CD14-positive monocyte (primary cell): ENCODE measurements around the gene DCANP1. TPM values are rescaled to one million over a fixed set of nuclear protein-coding genes. Genes with fewer than 3 reads are reported as not detected.

Experiments
- DNase-seq, 3 donors: peaks; one replicate each; pipeline ENCODE4 v3.0.0-alpha.2; 2011 to 2022
- H2AFZ ChIP-seq: 2 replicates; pipeline ENCODE4 v1.6.0; 2012; ENCODE audit warnings: mild to moderate bottlenecking, low read depth, low read length, inconsistent platforms; ENCODE audit not compliant: insufficient read depth, poor library complexity, severe bottlenecking
- H3K27ac ChIP-seq, 2 donors: 1 replicate in 1 of 2; 2 replicates in 1 of 2; pipeline ENCODE4 v1.5.1; 2012 to 2013; ENCODE audit warnings: low read length in 2 of 2, control low read depth in 1 of 2, inconsistent platforms in 1 of 2, low read depth in 1 of 2, mild to moderate bottlenecking in 1 of 2
- H3K27me3 ChIP-seq, 2 donors: one replicate each; pipeline versions ENCODE4 v1.6.0 to v1.6.1; 2011 to 2013; ENCODE audit warnings: low read length in 2 of 2; ENCODE audit not compliant: control insufficient read depth in 2 of 2, insufficient read depth in 2 of 2
- H3K36me3 ChIP-seq, 2 donors: replicated peaks in 1 of 2; 1 replicate in 1 of 2; 2 replicates in 1 of 2; pipeline versions ENCODE4 v1.5.1 to v1.6.1; 2012 to 2013; ENCODE audit warnings: low read length in 2 of 2, control low read depth in 1 of 2, inconsistent platforms in 1 of 2, mild to moderate bottlenecking in 1 of 2; ENCODE audit not compliant: insufficient read depth in 2 of 2, control insufficient read depth in 1 of 2
- H3K4me1 ChIP-seq, 2 donors: 1 replicate in 1 of 2; 2 replicates in 1 of 2; pipeline versions ENCODE4 v1.5.1 to v1.6.1; 2012 to 2013; ENCODE audit warnings: low read length in 2 of 2, control low read depth in 1 of 2, inconsistent platforms in 1 of 2, mild to moderate bottlenecking in 1 of 2, moderate library complexity in 1 of 2; ENCODE audit not compliant: insufficient read depth in 2 of 2, control insufficient read depth in 1 of 2
- H3K4me2 ChIP-seq: replicated peaks from 2 replicates; pipeline ENCODE3; 2012; ENCODE audit warnings: low read length, moderate library complexity, mild to moderate bottlenecking; ENCODE audit not compliant: poor library complexity, severe bottlenecking; ENCODE audit errors: extremely low read depth
- H3K4me3 ChIP-seq, 3 experiments: fragments of 200-600 bp in 1 of 3; sonication (generic) in 1 of 3; replicated peaks in 1 of 3; 1 replicate in 2 of 3; 2 replicates in 1 of 3; pipeline ENCODE4 v1.5.1; 2011 to 2013; ENCODE audit warnings: low read length in 3 of 3, mild to moderate bottlenecking in 3 of 3, control low read depth in 2 of 3, low read depth in 2 of 3, inconsistent platforms in 1 of 3, moderate library complexity in 1 of 3
- H3K79me2 ChIP-seq: 2 replicates; pipeline ENCODE4 v1.6.0; 2012; ENCODE audit warnings: mild to moderate bottlenecking, control low read depth, inconsistent platforms, low read length, moderate library complexity; ENCODE audit not compliant: insufficient read depth
- H3K9ac ChIP-seq: 2 replicates; pipeline ENCODE4 v1.6.0; 2017; ENCODE audit warnings: low read length, mild to moderate bottlenecking; ENCODE audit not compliant: insufficient read depth, poor library complexity, severe bottlenecking
- H3K9me3 ChIP-seq, 2 donors: replicated peaks in 1 of 2; 1 replicate in 1 of 2; 2 replicates in 1 of 2; pipeline versions ENCODE4 v1.5.1 to v1.6.1; 2012 to 2013; ENCODE audit warnings: low read length in 2 of 2, control low read depth in 1 of 2; ENCODE audit not compliant: control insufficient read depth in 1 of 2, insufficient read depth in 1 of 2
- H4K20me1 ChIP-seq: 2 replicates; pipeline ENCODE4 v1.6.0; 2012; ENCODE audit warnings: mild to moderate bottlenecking, low read length, control low read depth, moderate library complexity; ENCODE audit not compliant: insufficient read depth
- H3K27ac Mint-ChIP-seq, 7 donors: one replicate each; pipeline ENCODE4 v1.8.0; 2020; ENCODE audit warnings: mild to moderate bottlenecking in 7 of 7, mixed read lengths in 7 of 7, moderate library complexity in 6 of 7, inconsistent platforms in 2 of 7
- H3K27me3 Mint-ChIP-seq, 3 donors: one replicate each; pipeline ENCODE4 v1.8.0; 2021 to 2022; ENCODE audit warnings: low read depth in 3 of 3, mild to moderate bottlenecking in 3 of 3, mixed read lengths in 3 of 3, moderate library complexity in 3 of 3, inconsistent platforms in 1 of 3
- H3K36me3 Mint-ChIP-seq, 2 donors: one replicate each; pipeline ENCODE4 v1.8.0; 2020; ENCODE audit warnings: mixed read lengths in 2 of 2, inconsistent platforms in 1 of 2, mild to moderate bottlenecking in 1 of 2
- H3K4me1 Mint-ChIP-seq: one replicate; pipeline ENCODE4 v1.8.0; 2020; ENCODE audit warnings: mild to moderate bottlenecking, mixed read lengths
- H3K4me3 Mint-ChIP-seq, 2 donors: one replicate each; pipeline ENCODE4 v1.8.0; 2020; ENCODE audit warnings: mild to moderate bottlenecking in 2 of 2, mixed read lengths in 2 of 2, moderate library complexity in 1 of 2
- H3K9me3 Mint-ChIP-seq, 7 donors: one replicate each; pipeline ENCODE4 v1.8.0; 2020 to 2022; ENCODE audit warnings: mixed read lengths in 7 of 7, mild to moderate bottlenecking in 6 of 7, moderate library complexity in 6 of 7, inconsistent platforms in 2 of 7
- whole genome bisulfite sequencing: methylation state at CpG from one replicate; pipeline ENCODE4 v1.1.5; 2013; ENCODE audit warnings: missing lambda C conversion rate; ENCODE audit not compliant: insufficient coverage; 5-methylcytosine and 5-hydroxymethylcytosine counted together
- intact Hi-C, 2 donors: fragments of 100-400 bp; cut with micrococcal nuclease; formaldehyde crosslinking; loops; one replicate each; pipeline versions ENCODE4 v1.15.0 to v1.15.1; 2023
- polyA plus RNA-seq, 3 donors: library from polyadenylated mRNA; depleted of rRNA in 1 of 3; unstranded in 2 of 3; stranded (reverse) in 1 of 3; fragments of 300-500 nt in 2 of 3; fragments of >200 nt in 1 of 3; fragmentation: Illumina TruSeq in 2 of 3; gene quantifications; 1 replicate in 2 of 3; 2 replicates in 1 of 3; pipeline ENCODE4 v1.2.3, GENCODE V29; 2012 to 2021
- TF ChIP-seq, protein P1 (sequence below): fragments of 200-600 bp; IDR thresholded peaks from one replicate; pipeline ENCODE4 v1.8.0; 2022; ENCODE audit warnings: antibody characterized with exemption, mild to moderate bottlenecking

Gene DCANP1
- polyA plus RNA-seq, 3 donors: 0.14 to 0.85 (median 0.15) TPM

- H3K4me1 ChIP-seq: peaks cover 51 to 52% of the 10 kb centered on the region in 2 donors
- H3K9me3 ChIP-seq: peaks cover 7 to 18% of the 10 kb centered on the region in 2 donors
- H3K4me2 ChIP-seq: peak overlapping the region; percentile 60
- Mint-ChIP-seq H3K9me3 (peaks cover 10 to 24% (median 18%) of the 10 kb centered on the region in 7 donors), H3K27ac (peak overlapping the region; percentile 87 to 96 (median 92)), H3K4me3 (peak overlapping the region in 1 of 2 donors; percentile 27), H3K4me1 (peaks cover 53% of the 10 kb centered on the region), H3K27me3 (peaks cover 0 to 2% (median 0%) of the 10 kb centered on the region in 3 donors), H3K36me3 (peaks cover 8 to 10% of the 10 kb centered on the region in 2 donors)
- H3K27ac ChIP-seq: peak overlapping the region; percentile 27 to 73
- TF ChIP-seq, protein P1, sequence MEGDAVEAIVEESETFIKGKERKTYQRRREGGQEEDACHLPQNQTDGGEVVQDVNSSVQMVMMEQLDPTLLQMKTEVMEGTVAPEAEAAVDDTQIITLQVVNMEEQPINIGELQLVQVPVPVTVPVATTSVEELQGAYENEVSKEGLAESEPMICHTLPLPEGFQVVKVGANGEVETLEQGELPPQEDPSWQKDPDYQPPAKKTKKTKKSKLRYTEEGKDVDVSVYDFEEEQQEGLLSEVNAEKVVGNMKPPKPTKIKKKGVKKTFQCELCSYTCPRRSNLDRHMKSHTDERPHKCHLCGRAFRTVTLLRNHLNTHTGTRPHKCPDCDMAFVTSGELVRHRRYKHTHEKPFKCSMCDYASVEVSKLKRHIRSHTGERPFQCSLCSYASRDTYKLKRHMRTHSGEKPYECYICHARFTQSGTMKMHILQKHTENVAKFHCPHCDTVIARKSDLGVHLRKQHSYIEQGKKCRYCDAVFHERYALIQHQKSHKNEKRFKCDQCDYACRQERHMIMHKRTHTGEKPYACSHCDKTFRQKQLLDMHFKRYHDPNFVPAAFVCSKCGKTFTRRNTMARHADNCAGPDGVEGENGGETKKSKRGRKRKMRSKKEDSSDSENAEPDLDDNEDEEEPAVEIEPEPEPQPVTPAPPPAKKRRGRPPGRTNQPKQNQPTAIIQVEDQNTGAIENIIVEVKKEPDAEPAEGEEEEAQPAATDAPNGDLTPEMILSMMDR: no peak
- 0% methylated on average over 1 of the region's 1 CpG for WGBS
- H3K36me3 ChIP-seq: no peaks in the 10 kb centered on the region
- H3K79me2 ChIP-seq: peaks cover 20% of the 10 kb centered on the region
- H3K27me3 ChIP-seq: no peaks in the 10 kb centered on the region
- no peak overlapping the region for H3K9ac ChIP-seq
- intact Hi-C loops: loop anchor here (5.0 to 10.0 kb wide), 2 partner anchors 33 to 49 kb away; no protein-coding TSS in a partner anchor
- no peak for DNase-seq
- no peaks in the 10 kb centered on the region for H4K20me1 ChIP-seq
- peak overlapping the region in 1 of 3 experiments; percentile 44 for H3K4me3 ChIP-seq
- H2AFZ ChIP-seq: peak overlapping the region; percentile 32
Measured at GRCh38 chr5:135423846-135424168, 23.3 kb downstream of the DCANP1 start.

- Histone ChIP-seq H3K4me3 (peak overlapping the region in 1 of 3 experiments; percentile 44), H3K36me3 (no peaks in the 10 kb centered on the region), H4K20me1 (no peaks in the 10 kb centered on the region), H3K9ac (peak overlapping the region; percentile 1), H3K79me2 (peaks cover 17% of the 10 kb centered on the region), H3K27me3 (no peaks in the 10 kb centered on the region), H3K27ac (peak overlapping the region; percentile 51 to 73), H3K9me3 (peaks cover 3 to 14% of the 10 kb centered on the region in 2 donors), H3K4me1 (peaks cover 51% of the 10 kb centered on the region in 2 donors), H2AFZ (peak overlapping the region; percentile 32), H3K4me2 (peak overlapping the region; percentile 60)
- Mint-ChIP-seq H3K27ac (peak overlapping the region; percentile 87 to 96 (median 92)), H3K9me3 (peaks cover 9 to 22% (median 13%) of the 10 kb centered on the region in 7 donors), H3K4me1 (peaks cover 53% of the 10 kb centered on the region), H3K36me3 (peaks cover 4 to 6% of the 10 kb centered on the region in 2 donors), H3K27me3 (peaks cover 0 to 2% (median 0%) of the 10 kb centered on the region in 3 donors), H3K4me3 (peak overlapping the region; percentile 2 to 67)
- DNase-seq: peak; percentile 50 to 80 (median 78)
- intact Hi-C loops: loop anchor here (5.0 to 10.0 kb wide), 2 partner anchors 34 to 48 kb away; no protein-coding TSS in a partner anchor
- WGBS: 0% methylated on average over 1 of the region's 7 CpGs
- TF ChIP-seq, protein P1: no peak
Measured at GRCh38 chr5:135423146-135423845, 23.9 kb downstream of the DCANP1 start.
